Brain microvascular endothelial cell (primary cell): ENCODE results near the gene CDK13.
"Not testable (repeated sequence)": the region's sequence is repeated elsewhere in the genome, so short reads cannot be mapped to it uniquely, and the experiment has no call there.

ENCODE experiments used
- DNase-seq: peaks from one replicate; pipeline ENCODE4 v3.0.0-alpha.2; 2020
- H3K27ac ChIP-seq: fragments of 250-450 bp; sonication (Bioruptor Pico); 2 replicates; pipeline ENCODE4 v1.5.1; 2020; ENCODE audit warnings: mild to moderate bottlenecking, moderate library complexity
- H3K27me3 ChIP-seq: fragments of 250-450 bp; sonication (Bioruptor Pico); replicated peaks from 2 replicates; pipeline ENCODE4 v1.5.1; 2020; ENCODE audit warnings: mild to moderate bottlenecking
- H3K36me3 ChIP-seq: fragments of 250-450 bp; sonication (Bioruptor Pico); replicated peaks from 2 replicates; pipeline ENCODE4 v1.5.1; 2020; ENCODE audit warnings: mild to moderate bottlenecking
- H3K4me3 ChIP-seq: 2 replicates; pipeline ENCODE4 v1.5.1; 2011; ENCODE audit warnings: low read depth, mild to moderate bottlenecking, control low read depth, low read length, moderate library complexity
- in situ Hi-C: cut with HindIII; loops from 2 replicates; pipeline ENCODE4 v1.10.0; 2017; ENCODE audit warnings: low sequenced_read_pairs, low pct_ligation_motif_present
- TF ChIP-seq, protein P1 (sequence below): IDR thresholded peaks from 2 replicates; pipeline ENCODE4 v1.5.1; 2011; ENCODE audit warnings: low read depth, mild to moderate bottlenecking, moderate library complexity, low read length, control low read depth, inconsistent platforms; ENCODE audit errors: missing control alignments

Gene CDK13

DNA sequence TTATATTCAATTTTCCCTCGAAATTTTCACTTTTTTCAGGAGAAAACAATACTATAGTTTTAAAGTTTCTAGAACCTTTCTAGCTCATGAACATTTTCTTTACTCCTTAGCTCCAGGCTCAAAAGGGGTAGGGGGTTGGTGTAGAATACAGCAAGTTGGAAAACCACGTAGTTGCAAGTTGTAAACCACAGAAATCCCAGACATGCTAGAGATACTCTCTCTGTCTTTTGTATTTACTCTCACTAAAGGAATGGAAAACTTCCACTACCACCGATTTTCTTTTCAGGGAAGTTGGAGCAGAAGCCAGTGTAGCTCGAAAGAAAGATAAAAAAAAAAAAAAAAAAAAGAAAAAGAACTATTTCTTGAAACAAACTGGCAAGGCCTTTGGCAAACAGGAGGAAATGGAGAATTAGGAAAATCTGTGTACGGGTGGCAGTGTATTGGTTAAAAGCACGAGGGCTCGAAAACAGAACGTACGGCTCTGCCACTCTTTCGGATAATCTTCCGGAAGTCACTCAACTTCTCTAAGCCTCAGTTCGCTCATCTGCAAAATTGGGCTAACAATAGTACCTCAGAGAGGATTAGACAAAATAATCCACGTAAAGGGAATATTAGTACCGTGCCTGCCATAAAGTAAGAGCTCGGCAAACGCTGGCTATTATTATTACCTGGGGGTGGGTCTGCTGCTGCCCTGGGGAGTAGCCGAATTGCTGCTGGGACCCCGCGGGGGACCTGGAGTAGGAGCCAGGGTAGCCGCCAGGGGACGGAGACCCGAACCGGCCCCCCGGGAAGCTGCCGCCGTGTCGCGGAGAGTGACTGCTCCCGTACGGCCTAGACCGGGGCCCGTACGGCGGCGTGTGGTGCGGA, 183.7 kb downstream of the CDK13 start:
- peak overlapping the region; percentile 92 for H3K4me3 ChIP-seq
- H3K27ac ChIP-seq = peak overlapping the region; percentile 91
- no peaks in the 10 kb centered on the region for H3K27me3 ChIP-seq
- TF ChIP-seq, protein P1, sequence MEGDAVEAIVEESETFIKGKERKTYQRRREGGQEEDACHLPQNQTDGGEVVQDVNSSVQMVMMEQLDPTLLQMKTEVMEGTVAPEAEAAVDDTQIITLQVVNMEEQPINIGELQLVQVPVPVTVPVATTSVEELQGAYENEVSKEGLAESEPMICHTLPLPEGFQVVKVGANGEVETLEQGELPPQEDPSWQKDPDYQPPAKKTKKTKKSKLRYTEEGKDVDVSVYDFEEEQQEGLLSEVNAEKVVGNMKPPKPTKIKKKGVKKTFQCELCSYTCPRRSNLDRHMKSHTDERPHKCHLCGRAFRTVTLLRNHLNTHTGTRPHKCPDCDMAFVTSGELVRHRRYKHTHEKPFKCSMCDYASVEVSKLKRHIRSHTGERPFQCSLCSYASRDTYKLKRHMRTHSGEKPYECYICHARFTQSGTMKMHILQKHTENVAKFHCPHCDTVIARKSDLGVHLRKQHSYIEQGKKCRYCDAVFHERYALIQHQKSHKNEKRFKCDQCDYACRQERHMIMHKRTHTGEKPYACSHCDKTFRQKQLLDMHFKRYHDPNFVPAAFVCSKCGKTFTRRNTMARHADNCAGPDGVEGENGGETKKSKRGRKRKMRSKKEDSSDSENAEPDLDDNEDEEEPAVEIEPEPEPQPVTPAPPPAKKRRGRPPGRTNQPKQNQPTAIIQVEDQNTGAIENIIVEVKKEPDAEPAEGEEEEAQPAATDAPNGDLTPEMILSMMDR = no peak
- DNase-seq = peak; percentile 6
- in situ Hi-C loops = no loop called here
- H3K36me3 ChIP-seq = no peaks in the 10 kb centered on the region

DNA sequence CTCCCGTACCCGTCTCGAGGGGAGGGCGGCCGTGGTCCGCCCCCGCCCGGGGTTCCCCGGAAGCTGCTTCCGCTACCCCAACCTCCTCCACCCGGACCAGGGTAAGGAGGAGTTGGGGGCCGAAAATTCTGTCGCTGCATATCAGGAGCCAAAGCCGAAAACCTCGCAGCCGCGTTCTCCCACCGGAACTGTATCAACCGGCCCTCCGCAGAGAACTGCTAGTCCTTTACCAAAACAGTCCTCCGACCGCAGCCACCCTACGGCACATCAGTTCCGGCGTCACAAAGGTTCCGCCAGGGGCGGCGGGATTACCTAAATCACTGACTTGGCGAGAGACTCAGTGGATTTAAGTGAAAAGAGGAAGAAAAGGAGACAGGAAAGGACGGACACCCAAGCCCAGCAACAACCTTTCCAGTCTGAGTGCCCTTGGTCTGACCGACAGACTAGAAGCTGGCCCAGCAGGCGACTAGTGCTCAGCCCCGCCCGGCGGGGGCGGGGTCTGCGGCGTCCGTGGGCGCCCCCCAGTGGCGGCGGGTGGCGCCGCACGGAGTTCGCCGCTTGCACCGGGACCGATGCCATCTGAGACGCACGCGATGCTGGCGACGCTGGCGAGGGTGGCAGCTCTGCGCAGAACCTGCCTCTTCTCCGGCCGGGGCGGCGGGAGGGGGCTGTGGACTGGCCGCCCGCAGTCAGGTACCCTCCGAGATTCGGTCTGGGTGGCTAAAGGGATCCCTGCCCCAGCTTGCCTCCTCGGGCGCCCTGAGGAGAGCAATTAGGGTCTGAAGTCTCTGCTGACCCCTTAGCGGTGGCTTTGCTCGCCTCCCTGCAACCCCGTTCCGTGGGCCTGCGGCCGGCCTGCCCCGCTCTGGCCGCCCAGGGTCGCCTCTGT, 184.6 kb downstream of the CDK13 start, which contains the start of the genes MPLKIP and SUGCT:
Gene MPLKIP (minus strand): TSS at position 195 of the 889 bp plus-strand sequence. CDS start 55 bp downstream, at position 140.
Gene SUGCT (plus strand): TSS at position 578 of the 889 bp plus-strand sequence.
- H3K36me3 ChIP-seq = no peaks in the 10 kb centered on the region
- DNase-seq = peak; percentile 78
- in situ Hi-C loops = no loop called here

DNA sequence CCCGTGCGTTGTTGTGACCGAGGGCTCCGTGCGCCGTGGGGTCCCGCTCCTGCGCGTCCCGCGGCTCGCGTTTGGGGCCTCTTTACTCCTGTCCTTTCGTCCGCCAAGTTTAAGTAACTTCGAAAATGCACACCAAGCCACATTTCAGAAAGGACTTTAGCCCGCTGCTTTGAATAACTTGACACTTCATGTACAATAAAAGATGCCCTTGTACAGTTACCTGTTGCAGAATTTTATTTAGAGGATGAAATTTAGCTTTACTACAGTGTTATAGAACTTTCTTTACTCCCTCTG, 185.2 kb downstream of the CDK13 start:
- TF ChIP-seq, protein P1 = no peak
- no peaks in the 10 kb centered on the region for H3K27me3 ChIP-seq
- DNase-seq = no peak
- no peaks in the 10 kb centered on the region for H3K36me3 ChIP-seq
- in situ Hi-C loops = no loop called here
- peak overlapping the region; percentile 92 for H3K4me3 ChIP-seq
- H3K27ac ChIP-seq = peak overlapping the region; percentile 91

More for the DNA sequence above, 184.6 kb downstream of the CDK13 start, which contains the start of the genes MPLKIP and SUGCT:
- TF ChIP-seq, protein P1 = peak; percentile 63
- H3K4me3 ChIP-seq = peak within 1 kb of the TSS; percentile 92
- H3K27me3 ChIP-seq = no peaks in the 10 kb centered on the region
- peak within 1 kb of the TSS; percentile 91 for H3K27ac ChIP-seq

DNA sequence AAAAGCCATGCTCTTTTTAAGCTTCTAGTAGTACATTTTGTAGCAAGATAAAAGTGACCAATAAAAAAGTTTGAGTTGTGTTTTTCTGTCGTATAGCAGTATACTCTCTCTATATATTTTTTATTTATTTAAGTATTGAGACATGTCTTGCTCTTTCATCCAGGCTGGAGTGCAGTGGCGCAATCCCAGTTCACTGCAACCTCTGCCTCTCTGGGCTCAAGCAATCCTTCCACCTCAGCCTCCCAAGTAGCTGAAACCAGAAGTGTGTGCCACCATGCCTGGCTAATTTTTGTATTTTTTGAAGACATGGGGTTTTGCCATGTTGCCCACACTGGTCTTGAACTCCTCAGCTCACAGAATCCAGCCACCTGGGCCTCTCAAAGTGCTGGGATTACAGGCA, 187.5 kb downstream of the CDK13 start:
- H3K27me3 ChIP-seq = no peaks in the 10 kb centered on the region
- no peak for DNase-seq
- no peak overlapping the region for H3K27ac ChIP-seq
- H3K36me3 ChIP-seq = no peaks in the 10 kb centered on the region
- in situ Hi-C loops = no loop called here
- TF ChIP-seq, protein P1 = no peak
- no peak overlapping the region for H3K4me3 ChIP-seq

DNA sequence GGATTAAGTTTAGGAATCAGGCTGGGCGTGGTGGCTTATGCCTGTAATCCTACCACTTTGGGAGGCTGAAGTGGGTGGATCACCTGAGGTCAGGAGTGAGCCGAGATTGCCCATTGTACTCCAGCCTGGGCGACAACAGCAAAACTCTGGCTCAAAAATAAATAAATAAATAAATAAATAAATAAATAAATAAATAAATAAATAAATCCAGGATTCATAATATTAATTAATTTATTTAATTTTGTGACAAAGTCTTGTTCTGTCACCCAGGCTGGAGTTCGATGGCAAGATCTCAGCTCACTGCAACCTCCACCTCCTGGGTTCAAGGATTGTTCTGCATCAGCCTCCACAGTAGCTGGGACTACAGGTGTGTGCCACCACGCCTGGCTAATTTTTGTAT, 188.9 kb downstream of the CDK13 start:
- no peak overlapping the region for H3K27ac ChIP-seq
- H3K36me3 ChIP-seq = no peaks in the 10 kb centered on the region
- no peak for DNase-seq
- TF ChIP-seq, protein P1 = no peak
- in situ Hi-C loops = no loop called here
- H3K4me3 ChIP-seq = no peak overlapping the region
- no peaks in the 10 kb centered on the region for H3K27me3 ChIP-seq

DNA sequence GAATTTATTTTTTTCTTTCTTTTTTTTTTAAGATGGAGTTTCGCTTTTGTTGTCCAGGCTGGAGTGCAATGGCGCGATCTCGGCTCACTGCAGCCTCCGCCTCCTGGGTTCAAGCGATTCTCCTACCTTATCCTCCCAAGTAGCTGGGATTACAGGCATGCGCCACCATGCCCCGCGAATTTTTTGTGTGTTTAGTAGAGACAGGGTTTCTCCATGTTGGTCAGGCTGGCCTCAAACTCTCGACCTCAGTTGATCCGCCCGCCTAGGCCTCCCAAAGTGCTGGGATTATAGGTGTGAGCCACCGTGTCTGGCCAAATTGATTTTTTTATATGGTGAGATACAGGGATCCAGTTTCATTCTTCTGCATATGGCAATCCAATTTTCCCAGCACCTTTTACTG, 189.8 kb downstream of the CDK13 start:
- H3K27ac ChIP-seq, DNase-seq, H3K4me3 ChIP-seq, in situ Hi-C loops, H3K27me3 ChIP-seq, H3K36me3 ChIP-seq: not testable (repeated sequence)

DNA sequence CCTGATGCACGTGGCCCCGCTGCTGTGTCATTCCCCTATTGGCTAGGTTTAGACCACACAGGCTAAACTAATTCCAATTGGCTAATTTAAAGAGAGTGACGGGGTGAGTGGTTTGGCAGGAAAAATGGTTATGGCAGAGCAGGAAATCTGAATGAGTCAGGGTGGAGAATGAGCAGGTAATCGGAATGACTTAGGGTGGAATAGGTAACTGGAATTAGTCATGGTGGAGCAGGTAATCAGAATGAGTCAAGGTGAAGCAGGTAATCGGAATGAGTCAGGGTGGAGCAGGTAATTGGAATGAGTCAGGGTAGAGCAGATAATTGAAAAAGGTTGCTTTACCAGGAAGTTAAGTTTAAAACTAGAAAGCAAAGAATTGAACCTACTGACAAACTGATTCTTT, 191.9 kb downstream of the CDK13 start:
- H3K4me3 ChIP-seq, H3K27ac ChIP-seq, in situ Hi-C loops, DNase-seq, H3K36me3 ChIP-seq, H3K27me3 ChIP-seq: not testable (repeated sequence)

DNA sequence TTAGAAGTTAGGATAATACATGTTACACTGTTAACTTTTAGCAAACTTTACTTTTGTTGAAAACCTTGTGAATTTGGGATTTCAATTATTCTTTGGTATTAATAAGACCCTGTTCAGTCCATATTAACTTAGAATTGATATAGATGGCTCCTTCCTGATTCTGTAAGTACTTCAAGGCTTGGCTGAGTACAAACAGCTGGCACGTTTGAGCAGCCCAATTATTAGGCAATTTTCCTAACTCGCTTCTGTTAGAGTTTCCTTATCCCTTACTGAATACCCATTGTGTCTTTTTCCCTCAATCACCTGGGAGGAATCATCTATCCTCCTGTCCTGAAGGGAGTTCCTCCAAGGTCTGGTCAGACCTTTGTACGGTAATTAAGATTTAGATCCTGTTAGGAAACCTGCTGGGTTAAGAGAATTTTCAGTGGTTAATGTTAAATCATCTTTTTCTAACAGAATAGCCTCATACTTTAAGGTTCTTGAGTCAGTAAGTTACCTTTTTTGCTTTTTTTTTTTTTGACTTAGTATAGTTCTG, 195.6 kb downstream of the CDK13 start:
- DNase-seq, H3K4me3 ChIP-seq, H3K36me3 ChIP-seq, H3K27me3 ChIP-seq, in situ Hi-C loops, H3K27ac ChIP-seq: not testable (repeated sequence)
